Testis (tissue), 2 donors: ENCODE data around the gene TBL2.

ENCODE experiments used
- POLR2A ChIP-seq: fragments of 450-650 bp; IDR thresholded peaks from one replicate; pipeline ENCODE4 v1.6.1; 2017; ENCODE audit warnings: antibody characterized with exemption, mild to moderate bottlenecking, moderate library complexity
- TF ChIP-seq, protein P1 (sequence below), 3 experiments: fragments of 450-650 bp in 2 of 3; fragments of 200-600 bp in 1 of 3; sonication (generic) in 1 of 3; IDR thresholded peaks; one replicate each; pipeline ENCODE4 v1.5.1; 2016 to 2019; ENCODE audit warnings: antibody characterized with exemption in 3 of 3, mild to moderate bottlenecking in 2 of 3, moderate library complexity in 1 of 3

DNA sequence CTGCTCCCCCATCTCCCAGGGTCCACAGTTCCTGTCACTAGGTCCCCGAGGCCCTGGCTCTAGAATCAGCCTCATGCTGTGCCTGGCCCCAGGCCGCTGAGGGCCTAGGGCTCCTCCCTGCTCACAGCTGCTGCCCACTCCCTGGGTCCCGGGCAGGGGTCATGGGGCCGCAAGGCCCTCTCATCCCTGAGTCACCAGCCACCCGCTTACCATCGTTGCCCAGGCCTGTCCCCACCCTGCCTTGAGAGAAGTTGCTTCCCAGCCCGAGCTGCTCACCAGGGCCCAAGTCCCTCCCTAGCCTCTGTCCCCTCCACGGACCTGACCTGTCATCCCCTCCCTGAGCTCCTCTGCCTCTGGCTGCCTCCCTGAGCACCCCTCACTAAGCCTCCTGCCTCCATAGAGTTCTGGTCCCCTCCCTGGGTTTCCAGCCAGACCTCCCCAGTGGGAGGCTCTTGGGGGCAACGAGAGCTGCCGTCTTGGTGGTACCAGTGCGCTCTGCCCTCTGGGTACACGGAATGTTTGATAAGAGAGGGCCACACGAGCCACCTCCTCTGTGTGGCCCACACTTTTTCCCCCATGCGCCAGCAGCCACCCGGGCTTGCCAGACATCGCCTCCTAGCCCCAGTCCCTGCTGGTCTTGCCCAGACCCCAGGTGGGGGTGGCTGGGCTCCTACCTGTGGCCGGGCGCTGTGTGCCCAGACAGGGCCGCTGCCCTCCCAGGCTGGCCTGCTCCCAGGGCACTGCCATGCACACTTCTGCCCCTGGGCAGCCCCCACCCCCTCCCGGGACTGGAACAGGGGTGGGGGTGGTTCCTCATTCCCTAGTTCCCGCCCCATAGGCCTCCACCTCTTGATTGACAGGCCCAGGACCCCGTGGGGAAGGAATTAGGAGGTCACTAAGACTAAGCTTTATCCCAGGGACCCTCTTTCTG is 24.6 kb upstream of the TBL2 start:
- TF ChIP-seq, protein P1, sequence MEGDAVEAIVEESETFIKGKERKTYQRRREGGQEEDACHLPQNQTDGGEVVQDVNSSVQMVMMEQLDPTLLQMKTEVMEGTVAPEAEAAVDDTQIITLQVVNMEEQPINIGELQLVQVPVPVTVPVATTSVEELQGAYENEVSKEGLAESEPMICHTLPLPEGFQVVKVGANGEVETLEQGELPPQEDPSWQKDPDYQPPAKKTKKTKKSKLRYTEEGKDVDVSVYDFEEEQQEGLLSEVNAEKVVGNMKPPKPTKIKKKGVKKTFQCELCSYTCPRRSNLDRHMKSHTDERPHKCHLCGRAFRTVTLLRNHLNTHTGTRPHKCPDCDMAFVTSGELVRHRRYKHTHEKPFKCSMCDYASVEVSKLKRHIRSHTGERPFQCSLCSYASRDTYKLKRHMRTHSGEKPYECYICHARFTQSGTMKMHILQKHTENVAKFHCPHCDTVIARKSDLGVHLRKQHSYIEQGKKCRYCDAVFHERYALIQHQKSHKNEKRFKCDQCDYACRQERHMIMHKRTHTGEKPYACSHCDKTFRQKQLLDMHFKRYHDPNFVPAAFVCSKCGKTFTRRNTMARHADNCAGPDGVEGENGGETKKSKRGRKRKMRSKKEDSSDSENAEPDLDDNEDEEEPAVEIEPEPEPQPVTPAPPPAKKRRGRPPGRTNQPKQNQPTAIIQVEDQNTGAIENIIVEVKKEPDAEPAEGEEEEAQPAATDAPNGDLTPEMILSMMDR (IDR thresholded peaks at IDR 0.05): no peak
- no peak for TF ChIP-seq POLR2A
